ENCODE results near the gene SERPINA12. TPM values are rescaled to one million over a fixed set of nuclear protein-coding genes. Genes with fewer than 3 reads are reported as not detected.

SERPINA12 gene
- total RNA-seq, 1 donor from 2014 or later = not detected

DNA sequence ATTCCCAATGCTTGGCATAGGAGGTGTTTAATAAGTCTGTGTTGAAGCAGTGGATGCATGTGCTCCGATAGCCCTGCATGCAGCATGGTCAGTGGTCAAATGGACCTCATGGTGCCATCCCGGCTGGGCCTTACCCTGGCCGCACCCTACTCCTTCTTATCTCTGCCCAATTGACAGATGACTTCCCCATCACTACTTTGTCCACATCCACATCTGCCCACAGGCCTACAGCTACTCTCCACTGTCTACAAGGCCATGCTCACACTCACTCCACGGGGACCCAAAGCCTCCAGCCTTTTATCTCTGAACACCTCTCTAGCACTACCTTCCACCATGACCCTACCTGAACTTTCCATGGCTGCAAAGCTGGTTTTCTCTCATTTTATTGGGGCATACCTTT, 68.1 kb downstream of the SERPINA12 start:
- DNase-seq (ENCODE audit: low read depth, low spot score) = no peak

DNA sequence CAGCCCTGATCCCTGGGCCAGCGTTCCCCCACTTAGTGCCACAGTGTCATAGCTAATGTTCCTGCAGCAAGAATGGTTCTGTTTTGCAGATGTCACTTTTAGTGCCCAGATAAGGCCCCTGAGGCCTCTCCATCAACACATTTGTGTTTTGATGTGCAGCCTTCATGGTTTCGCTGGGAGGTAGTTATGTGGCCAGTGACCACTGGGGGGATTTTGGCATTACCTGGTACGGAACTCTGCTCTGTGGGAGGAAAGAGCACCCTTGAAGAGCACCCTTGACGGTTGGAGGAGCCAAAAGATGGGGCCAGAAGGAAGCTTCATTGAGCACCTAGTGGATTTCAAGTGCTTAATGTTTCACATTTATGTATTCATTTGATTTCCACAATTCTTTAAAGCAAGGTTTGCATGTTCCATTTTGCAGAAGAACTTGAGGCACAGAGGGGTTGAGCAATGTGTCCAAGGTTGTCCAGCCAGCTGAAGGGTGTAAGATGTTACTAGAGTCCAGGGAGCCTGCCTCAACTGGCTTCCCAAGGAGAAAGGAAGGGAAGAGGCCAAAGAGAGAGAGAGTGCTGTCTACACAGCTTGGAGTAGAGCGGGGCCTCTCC, 69.7 kb downstream of the SERPINA12 start:
- no peak for DNase-seq (ENCODE audit: low read depth, low spot score)

Other genes starting within 250 kb of the SERPINA12 start
- gene SERPINA10, start 216.2 kb downstream of the SERPINA12 start, total RNA-seq = not detected in 2 replicates
- not detected in 2 replicates for gene SERPINA6, start 186.1 kb downstream of the SERPINA12 start, total RNA-seq
- not detected in 2 replicates for gene SERPINA2, start 142.8 kb downstream of the SERPINA12 start, total RNA-seq
- not detected in 2 replicates for gene SERPINA1, start 120.9 kb downstream of the SERPINA12 start, total RNA-seq
- gene SERPINA11, start 56.7 kb downstream of the SERPINA12 start, total RNA-seq = not detected in 2 replicates
- not detected in 2 replicates for gene SERPINA9, start 33.3 kb downstream of the SERPINA12 start, total RNA-seq
- gene SERPINA4, start 52.0 kb upstream of the SERPINA12 start, total RNA-seq = not detected in 2 replicates
- gene SERPINA5, start 72.0 kb upstream of the SERPINA12 start, total RNA-seq = 0.67 and 1.3 TPM in 2 replicates
- gene SERPINA3, start 102.9 kb upstream of the SERPINA12 start, total RNA-seq = 0.63 and 1.5 TPM in 2 replicates